WTC11 (cell line): Measurements from ENCODE around the gene SKP2.

Source experiments
- ATF2 ChIP-seq: sonication (generic); formaldehyde crosslinking; IDR thresholded peaks from 2 replicates; pipeline ENCODE4 v1.8.1; 2022; ENCODE audit warnings: low read depth, missing genetic modification reagents, borderline replicate concordance
- TF ChIP-seq, protein P1 (sequence below): fragments of 200-600 bp; IDR thresholded peaks from 2 replicates; pipeline ENCODE4 v1.8.0; 2022; ENCODE audit warnings: antibody characterized with exemption

DNA sequence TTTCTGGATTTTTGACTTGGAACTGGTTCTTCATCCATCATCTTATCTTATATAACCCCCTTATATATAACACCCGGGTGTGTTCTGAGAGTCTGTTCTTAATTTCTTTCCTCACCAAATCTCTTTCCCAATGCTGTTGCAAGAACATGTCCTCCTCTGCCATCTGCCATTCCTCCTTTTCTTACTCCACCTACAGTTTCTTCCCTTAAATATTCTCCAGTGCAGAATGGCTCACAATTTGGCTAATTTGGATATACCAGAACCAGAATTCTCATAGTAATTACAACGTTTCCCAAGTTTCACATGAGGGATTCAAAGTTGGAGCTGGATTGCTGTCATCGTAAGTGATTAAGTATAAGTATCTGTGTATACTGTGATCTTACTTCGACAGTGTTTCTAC lies 28.0 kb downstream of the SKP2 start:
- TF ChIP-seq, protein P1, sequence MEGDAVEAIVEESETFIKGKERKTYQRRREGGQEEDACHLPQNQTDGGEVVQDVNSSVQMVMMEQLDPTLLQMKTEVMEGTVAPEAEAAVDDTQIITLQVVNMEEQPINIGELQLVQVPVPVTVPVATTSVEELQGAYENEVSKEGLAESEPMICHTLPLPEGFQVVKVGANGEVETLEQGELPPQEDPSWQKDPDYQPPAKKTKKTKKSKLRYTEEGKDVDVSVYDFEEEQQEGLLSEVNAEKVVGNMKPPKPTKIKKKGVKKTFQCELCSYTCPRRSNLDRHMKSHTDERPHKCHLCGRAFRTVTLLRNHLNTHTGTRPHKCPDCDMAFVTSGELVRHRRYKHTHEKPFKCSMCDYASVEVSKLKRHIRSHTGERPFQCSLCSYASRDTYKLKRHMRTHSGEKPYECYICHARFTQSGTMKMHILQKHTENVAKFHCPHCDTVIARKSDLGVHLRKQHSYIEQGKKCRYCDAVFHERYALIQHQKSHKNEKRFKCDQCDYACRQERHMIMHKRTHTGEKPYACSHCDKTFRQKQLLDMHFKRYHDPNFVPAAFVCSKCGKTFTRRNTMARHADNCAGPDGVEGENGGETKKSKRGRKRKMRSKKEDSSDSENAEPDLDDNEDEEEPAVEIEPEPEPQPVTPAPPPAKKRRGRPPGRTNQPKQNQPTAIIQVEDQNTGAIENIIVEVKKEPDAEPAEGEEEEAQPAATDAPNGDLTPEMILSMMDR = no peak
- no peak for TF ChIP-seq ATF2 (CRISPR knock-in tag)
